Right lung (tissue), 10 donors: ENCODE measurements around the gene IARS1. TPM values are rescaled to one million over a fixed set of nuclear protein-coding genes. Genes with fewer than 3 reads are reported as not detected.
A peak's percentile ranks its signal among the peaks of the same experiment; 100 is the strongest.

Source experiments
- DNase-seq, 2 donors: peaks; one replicate each; pipeline ENCODE4 v3.0.0-alpha.2; 2013
- long read RNA-seq, 8 donors: transcript quantifications; one replicate each; lab custom pipeline, GENCODE V29; 2026
- polyA plus RNA-seq, 5 donors: library from polyadenylated mRNA; unstranded; fragments of 120-200 nt; gene quantifications; one replicate each; pipeline versions ENCODE4 v1.2.1 to v1.2.3, GENCODE V29; 2013; ENCODE audit warnings: inconsistent platforms in 1 of 5, low replicate concordance in 1 of 5; ENCODE audit not compliant: insufficient read length in 5 of 5, insufficient read depth in 1 of 5

The IARS1 gene
- 10 to 100 TPM; 71.8 to 92.2 (median 85.6) TPM for polyA plus RNA-seq
- long read RNA-seq, donor 1, full-length matches to known transcripts, result 2 of 20 reads
- long read RNA-seq, donor 1, partial matches to known transcripts, result 18 of 20 reads
- long read RNA-seq, donor 1, other reads (novel, unspliced or antisense), result 0 of 20 reads
- long read RNA-seq, donor 2, full-length matches to known transcripts, result 4 of 4 reads
- long read RNA-seq, donor 2, partial matches to known transcripts, result 0 of 4 reads
- long read RNA-seq, donor 2, other reads (novel, unspliced or antisense), result 0 of 4 reads
- long read RNA-seq, donor 3, full-length matches to known transcripts, result 3 of 19 reads
- long read RNA-seq, donor 3, partial matches to known transcripts, result 16 of 19 reads
- long read RNA-seq, donor 3, other reads (novel, unspliced or antisense), result 0 of 19 reads
- long read RNA-seq, donor 4, full-length matches to known transcripts, result 3 of 3 reads
- long read RNA-seq, donor 4, partial matches to known transcripts, result 0 of 3 reads
- long read RNA-seq, donor 4, other reads (novel, unspliced or antisense), result 0 of 3 reads
- long read RNA-seq, donor 5, partial matches to known transcripts, result 5 of 6 reads
- long read RNA-seq, donor 5, other reads (novel, unspliced or antisense), result 0 of 6 reads
- long read RNA-seq, donor 6, full-length matches to known transcripts, result 4 of 19 reads
- long read RNA-seq, donor 6, partial matches to known transcripts, result 15 of 19 reads
- long read RNA-seq, donor 6, other reads (novel, unspliced or antisense), result 0 of 19 reads
- long read RNA-seq, donor 7, full-length matches to known transcripts, result 2 of 2 reads
- long read RNA-seq, donor 7, partial matches to known transcripts, result 0 of 2 reads
- long read RNA-seq, donor 7, other reads (novel, unspliced or antisense), result 0 of 2 reads
- long read RNA-seq, donor 8, full-length matches to known transcripts, result 1 of 1 reads
- long read RNA-seq, donor 8, partial matches to known transcripts, result 0 of 1 reads
- long read RNA-seq, donor 8, other reads (novel, unspliced or antisense), result 0 of 1 reads

GRCh38 chr9:92293452-92294296, at the start of gene IARS1:
IARS1 (minus strand) TSS chr9:92293697; CDS start chr9:92289419, 4,278 bp downstream.
- peak; percentile 99 for DNase-seq

GRCh38 chr9:92342825-92343488, 49.5 kb upstream of the IARS1 start:
- DNase-seq, result no peak

GRCh38 chr9:92341578-92341977, 48.1 kb upstream of the IARS1 start:
- no peak for DNase-seq

GRCh38 chr9:92333282-92333634, 39.8 kb upstream of the IARS1 start:
- no peak for DNase-seq

DNA sequence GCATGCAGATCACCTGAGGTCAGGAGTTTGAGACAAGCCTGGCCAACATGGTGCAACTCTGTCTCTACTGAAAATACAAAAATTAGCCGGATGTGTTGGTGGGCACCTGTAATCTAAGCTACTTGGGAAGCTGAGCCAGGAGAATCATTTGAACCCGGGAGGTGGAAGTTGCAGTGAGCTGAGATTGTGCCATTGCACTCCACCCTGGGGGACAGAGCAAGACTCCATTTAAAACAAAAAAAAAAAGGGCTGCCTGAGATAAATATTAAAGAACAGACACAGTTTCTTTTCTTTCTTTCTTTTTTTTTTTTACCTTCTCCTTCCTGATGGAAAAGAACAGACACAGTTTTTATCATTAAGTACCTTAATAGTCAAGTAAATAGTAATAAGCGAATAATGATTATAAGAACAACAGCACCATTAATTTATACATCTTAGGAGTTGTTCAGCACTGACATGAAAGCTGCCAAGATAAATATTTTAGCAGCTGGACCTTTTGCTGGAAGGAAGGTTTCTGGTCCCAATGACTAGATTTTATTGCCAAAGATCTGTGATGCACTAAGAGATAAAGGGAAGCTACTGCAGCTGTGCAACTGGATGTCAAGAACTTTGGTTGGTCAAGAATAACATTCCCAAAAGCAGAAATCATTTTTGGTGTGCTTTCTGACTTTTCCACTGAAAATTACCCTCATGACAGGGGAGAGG, 39.2 kb upstream of the IARS1 start:
- DNase-seq, result no peak

- no peak for DNase-seq
Observed at GRCh38 chr9:92328225-92328624, 34.7 kb upstream of the IARS1 start.

GRCh38 chr9:92327283-92327850, 33.9 kb upstream of the IARS1 start:
- no peak for DNase-seq

DNA sequence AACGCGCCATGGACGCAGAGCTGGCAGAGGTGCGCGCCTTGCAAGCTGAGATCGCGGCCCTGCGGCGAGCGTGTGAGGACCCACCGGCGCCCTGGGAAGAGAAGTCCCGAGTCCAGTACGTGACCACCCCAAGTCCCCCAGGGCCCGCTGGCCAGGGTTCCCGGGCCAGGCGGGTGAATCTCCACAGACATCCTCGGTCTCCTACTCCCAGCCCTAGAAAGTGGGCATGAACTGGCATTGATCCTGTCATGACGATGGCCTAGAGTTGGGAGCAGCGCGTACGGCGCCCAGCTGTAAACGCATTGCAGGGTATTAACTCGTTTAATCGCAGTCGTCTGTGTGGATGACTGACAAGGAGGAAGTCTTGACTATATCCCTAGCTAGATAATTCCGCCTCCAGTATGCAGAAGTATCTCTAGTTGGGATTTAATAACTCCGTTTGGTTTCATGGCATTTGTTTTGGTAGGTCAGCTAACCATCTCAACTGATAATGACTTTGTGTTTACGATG, 32.5 kb upstream of the IARS1 start:
- no peak for DNase-seq

GRCh38 chr9:92325269-92325990, 31.9 kb upstream of the IARS1 start, which contains the start of the genes CENPP and NOL8:
CENPP (plus strand) TSS chr9:92325953.
NOL8 (minus strand) TSS chr9:92325350; CDS start chr9:92324161, 1,189 bp downstream.
- DNase-seq, result peak; percentile 94

GRCh38 chr9:92324889-92325268, 31.4 kb upstream of the IARS1 start:
- no peak for DNase-seq

DNA sequence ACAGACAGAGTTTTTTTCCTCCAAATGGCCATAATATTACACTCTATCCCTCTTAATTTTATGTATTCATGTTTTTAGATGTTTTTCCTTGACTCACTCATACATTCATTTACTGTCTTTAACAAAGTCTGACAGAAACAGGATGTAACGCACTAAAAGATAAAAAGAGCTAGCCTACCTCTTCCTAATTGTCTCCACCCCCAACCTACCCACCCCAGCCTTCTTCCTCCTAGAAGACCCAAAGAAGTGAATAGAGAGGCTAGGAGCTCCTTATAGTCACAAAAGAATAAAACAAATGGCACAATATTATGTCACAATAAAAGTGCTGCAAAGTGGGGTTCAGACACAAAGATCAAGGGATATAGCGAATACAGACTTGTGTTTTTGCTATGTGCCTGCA, 30.9 kb upstream of the IARS1 start:
- DNase-seq, result no peak

GRCh38 chr9:92315456-92315855, 22.0 kb upstream of the IARS1 start:
- no peak for DNase-seq

DNA sequence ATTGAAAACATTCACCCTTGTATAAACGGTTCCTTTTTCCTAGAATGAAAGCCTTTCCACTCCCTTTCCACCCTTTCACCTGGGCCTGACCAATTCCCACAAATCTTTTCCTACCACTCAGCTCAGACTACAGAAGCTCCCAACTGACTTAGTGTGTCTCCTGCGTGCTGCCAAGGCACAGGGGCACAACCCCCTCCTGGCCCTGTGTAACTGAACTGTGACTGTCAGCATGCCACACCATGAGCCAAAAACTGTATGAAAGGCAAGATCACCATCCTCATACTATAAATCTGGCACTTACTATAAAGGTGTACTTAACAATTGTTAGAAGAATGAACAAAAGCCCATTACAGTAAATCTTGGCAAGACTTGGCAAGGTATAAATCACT, 20.1 kb upstream of the IARS1 start:
- no peak for DNase-seq

DNA sequence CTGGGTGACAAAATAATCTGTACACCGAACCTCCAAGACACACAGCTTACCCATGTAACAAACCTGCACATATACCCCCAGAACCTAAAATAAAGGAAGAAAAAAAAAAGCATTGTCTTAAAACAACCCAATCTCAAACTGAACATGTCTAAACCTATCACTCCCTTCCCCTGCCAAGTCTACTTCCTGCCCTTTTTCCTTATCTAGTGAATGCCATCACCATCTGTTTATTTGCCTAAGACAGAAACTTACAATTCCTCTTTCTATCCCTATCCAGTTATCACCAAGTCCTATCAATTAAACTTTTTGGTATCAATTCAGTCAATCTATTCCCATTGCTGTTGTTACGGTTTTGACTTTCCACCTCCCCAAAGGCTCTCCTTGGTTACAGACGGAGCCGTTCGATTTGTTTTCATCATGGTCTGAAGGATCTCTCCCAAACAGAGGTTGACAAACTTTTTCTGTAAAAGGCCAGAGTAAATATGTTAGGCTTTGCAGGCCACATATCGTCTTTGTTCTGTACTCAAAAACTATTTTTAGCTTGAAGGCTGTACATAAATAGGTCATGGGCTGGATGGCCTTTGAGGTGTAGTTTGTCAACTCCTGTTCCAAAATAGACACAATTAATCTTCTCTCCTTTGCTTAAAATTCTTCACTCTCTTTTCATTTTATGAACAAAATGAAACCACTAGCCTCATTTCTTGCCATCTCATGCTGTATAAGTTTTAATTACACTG, 19.6 kb upstream of the IARS1 start:
- DNase-seq, result no peak

GRCh38 chr9:92310562-92310961, 17.1 kb upstream of the IARS1 start:
- no peak for DNase-seq

- no peak for DNase-seq
Observed at GRCh38 chr9:92308893-92309292, 15.4 kb upstream of the IARS1 start.

GRCh38 chr9:92300936-92301335, 7.4 kb upstream of the IARS1 start:
- no peak for DNase-seq

DNA sequence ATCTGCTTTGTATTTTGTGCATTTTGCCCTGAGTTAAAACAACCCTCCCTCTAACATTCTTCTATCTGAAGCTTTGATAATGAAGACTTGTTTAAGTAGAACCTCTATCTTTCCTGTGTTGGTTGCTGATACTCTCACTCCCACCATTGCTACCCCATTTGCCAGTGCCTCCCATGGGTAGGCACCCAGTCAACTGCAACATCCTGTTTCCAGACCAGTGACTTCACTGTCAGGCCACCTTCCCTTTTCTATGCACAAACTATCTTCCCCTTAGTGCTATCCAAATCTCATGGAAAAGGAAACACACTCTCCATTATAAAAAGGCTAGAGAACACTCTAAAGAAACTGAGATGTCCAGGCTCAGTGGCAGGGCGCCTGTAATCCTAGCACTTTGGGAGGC, 5.6 kb upstream of the IARS1 start:
- no peak for DNase-seq
